Tibial nerve (tissue), 4 donors: ENCODE results near the gene B3GNT5. TPM values are rescaled to one million over a fixed set of nuclear protein-coding genes. Genes with fewer than 3 reads are reported as not detected.
A peak's percentile ranks its signal among the peaks of the same experiment; 100 is the strongest.

Experiments
- DNase-seq, 2 donors: peaks; one replicate each; pipeline ENCODE4 v3.0.0-alpha.2; 2019; ENCODE audit warnings: low spot score in 2 of 2
- H3K27ac ChIP-seq, 4 donors: fragments of 200-600 bp; sonication (generic) in 3 of 4; one replicate each; pipeline ENCODE4 v1.5.1; 2017 to 2019; ENCODE audit warnings: mild to moderate bottlenecking in 1 of 4
- H3K27me3 ChIP-seq, 2 donors: fragments of 200-600 bp; sonication (generic) in 1 of 2; one replicate each; pipeline versions ENCODE4 v1.5.1 to v1.6.0; 2017 to 2019
- H3K36me3 ChIP-seq, 3 donors: fragments of 200-600 bp; sonication (generic); one replicate each; pipeline ENCODE4 v1.5.1; 2018 to 2019
- H3K4me1 ChIP-seq, 4 donors: fragments of 200-600 bp; sonication (generic) in 3 of 4; one replicate each; pipeline ENCODE4 v1.5.1; 2017 to 2019
- H3K4me3 ChIP-seq, 4 donors: fragments of 200-600 bp; sonication (generic) in 3 of 4; one replicate each; pipeline ENCODE4 v1.5.1; 2017 to 2019; ENCODE audit warnings: mild to moderate bottlenecking in 1 of 4, moderate library complexity in 1 of 4
- H3K9me3 ChIP-seq, 4 donors: fragments of 200-600 bp; sonication (generic) in 3 of 4; one replicate each; pipeline ENCODE4 v1.5.1; 2017 to 2019
- EP300 ChIP-seq, 2 donors: sonication (generic); formaldehyde crosslinking; IDR thresholded peaks; one replicate each; pipeline ENCODE4 v1.6.1; 2017; ENCODE audit warnings: antibody characterized with exemption in 2 of 2, mild to moderate bottlenecking in 1 of 2
- POLR2A ChIP-seq, 2 donors: fragments of 450-650 bp; IDR thresholded peaks; one replicate each; pipeline ENCODE4 v1.6.1; 2017; ENCODE audit warnings: antibody characterized with exemption in 2 of 2, mild to moderate bottlenecking in 2 of 2, moderate library complexity in 2 of 2
- WGBS, 2 donors: methylation state at CpG; one replicate each; pipeline ENCODE4 v1.1.5; 2018; 5-methylcytosine and 5-hydroxymethylcytosine counted together
- total RNA-seq, 4 donors: library from RNA; depleted of rRNA; stranded (reverse); fragments of >200 nt; gene quantifications; one replicate each; pipeline ENCODE4 v1.1.0, GENCODE V29; 2016
- TF ChIP-seq, protein P1 (sequence below), 5 experiments: fragments of 200-600 bp in 3 of 5; fragments of 450-650 bp in 2 of 5; sonication (generic) in 3 of 5; IDR thresholded peaks; one replicate each; pipeline ENCODE4 v1.5.1; 2016 to 2019; ENCODE audit warnings: antibody characterized with exemption in 5 of 5, mild to moderate bottlenecking in 3 of 5, moderate library complexity in 2 of 5

Gene B3GNT5
- total RNA-seq, 4 donors from 2014 or later, result 7.1 to 10.7 (median 9.2) TPM

GRCh38 chr3:183291497-183292031 lies 38.5 kb downstream of the B3GNT5 start:
- 44 to 53% methylated on average over 4 of the region's 4 CpGs for WGBS, 2 donors

GRCh38 chr3:183293966-183294365 lies 40.9 kb downstream of the B3GNT5 start:
- 87 to 95% methylated on average over 2 of the region's 2 CpGs for WGBS, 2 donors
- H3K36me3 ChIP-seq, result no peaks in the 10 kb centered on the region
- peaks cover 0 to 3% (median 1%) of the 10 kb centered on the region in 4 donors for H3K4me1 ChIP-seq
- DNase-seq, result no peak
- H3K27ac ChIP-seq, result no peak overlapping the region
- TF ChIP-seq POLR2A (IDR thresholded peaks at IDR 0.05), result no peak
- TF ChIP-seq, protein P1, sequence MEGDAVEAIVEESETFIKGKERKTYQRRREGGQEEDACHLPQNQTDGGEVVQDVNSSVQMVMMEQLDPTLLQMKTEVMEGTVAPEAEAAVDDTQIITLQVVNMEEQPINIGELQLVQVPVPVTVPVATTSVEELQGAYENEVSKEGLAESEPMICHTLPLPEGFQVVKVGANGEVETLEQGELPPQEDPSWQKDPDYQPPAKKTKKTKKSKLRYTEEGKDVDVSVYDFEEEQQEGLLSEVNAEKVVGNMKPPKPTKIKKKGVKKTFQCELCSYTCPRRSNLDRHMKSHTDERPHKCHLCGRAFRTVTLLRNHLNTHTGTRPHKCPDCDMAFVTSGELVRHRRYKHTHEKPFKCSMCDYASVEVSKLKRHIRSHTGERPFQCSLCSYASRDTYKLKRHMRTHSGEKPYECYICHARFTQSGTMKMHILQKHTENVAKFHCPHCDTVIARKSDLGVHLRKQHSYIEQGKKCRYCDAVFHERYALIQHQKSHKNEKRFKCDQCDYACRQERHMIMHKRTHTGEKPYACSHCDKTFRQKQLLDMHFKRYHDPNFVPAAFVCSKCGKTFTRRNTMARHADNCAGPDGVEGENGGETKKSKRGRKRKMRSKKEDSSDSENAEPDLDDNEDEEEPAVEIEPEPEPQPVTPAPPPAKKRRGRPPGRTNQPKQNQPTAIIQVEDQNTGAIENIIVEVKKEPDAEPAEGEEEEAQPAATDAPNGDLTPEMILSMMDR (IDR thresholded peaks at IDR 0.05), result no peak
- no peak for TF ChIP-seq EP300 (IDR thresholded peaks at IDR 0.05)
- no peak overlapping the region for H3K4me3 ChIP-seq
- H3K9me3 ChIP-seq, result no peaks in the 10 kb centered on the region
- H3K27me3 ChIP-seq, result no peaks in the 10 kb centered on the region

More at GRCh38 chr3:183291497-183292031, 38.5 kb downstream of the B3GNT5 start:
- Histone ChIP-seq H3K4me3 (no peak overlapping the region), H3K27ac (no peak overlapping the region), H3K27me3 (no peaks in the 10 kb centered on the region), H3K36me3 (no peaks in the 10 kb centered on the region), H3K9me3 (no peaks in the 10 kb centered on the region), H3K4me1 (no peaks in the 10 kb centered on the region)
- no peak for TF ChIP-seq POLR2A (IDR thresholded peaks at IDR 0.05)
- TF ChIP-seq, protein P1 (IDR thresholded peaks at IDR 0.05), result no peak
- TF ChIP-seq EP300 (IDR thresholded peaks at IDR 0.05), result no peak
- DNase-seq, result no peak

GRCh38 chr3:183295211-183295610 lies 42.2 kb downstream of the B3GNT5 start:
- TF ChIP-seq, protein P1 (IDR thresholded peaks at IDR 0.05), result no peak
- TF ChIP-seq POLR2A (IDR thresholded peaks at IDR 0.05), result no peak
- no peak for TF ChIP-seq EP300 (IDR thresholded peaks at IDR 0.05)
- H3K27ac ChIP-seq, result no peak overlapping the region
- H3K4me3 ChIP-seq, result no peak overlapping the region
- WGBS, 2 donors, result 39 to 52% methylated on average over 3 of the region's 3 CpGs
- H3K9me3 ChIP-seq, result no peaks in the 10 kb centered on the region
- H3K27me3 ChIP-seq, result no peaks in the 10 kb centered on the region
- peaks cover 0 to 4% (median 2%) of the 10 kb centered on the region in 4 donors for H3K4me1 ChIP-seq
- peak in 1 of 2 donors; percentile 63 for DNase-seq
- no peaks in the 10 kb centered on the region for H3K36me3 ChIP-seq

GRCh38 chr3:183296944-183297343 lies 43.9 kb downstream of the B3GNT5 start:
- Histone ChIP-seq H3K36me3 (no peaks in the 10 kb centered on the region), H3K4me1 (peaks cover 0 to 4% (median 2%) of the 10 kb centered on the region in 4 donors), H3K27me3 (no peaks in the 10 kb centered on the region), H3K9me3 (no peaks in the 10 kb centered on the region), H3K4me3 (no peak overlapping the region), H3K27ac (no peak overlapping the region)
- 93 to 95% methylated on average over 12 of the region's 12 CpGs for WGBS, 2 donors
- TF ChIP-seq POLR2A (IDR thresholded peaks at IDR 0.05) (no peak), EP300 (IDR thresholded peaks at IDR 0.05) (no peak)
- TF ChIP-seq, protein P1 (IDR thresholded peaks at IDR 0.05), result no peak
- no peak for DNase-seq

DNA sequence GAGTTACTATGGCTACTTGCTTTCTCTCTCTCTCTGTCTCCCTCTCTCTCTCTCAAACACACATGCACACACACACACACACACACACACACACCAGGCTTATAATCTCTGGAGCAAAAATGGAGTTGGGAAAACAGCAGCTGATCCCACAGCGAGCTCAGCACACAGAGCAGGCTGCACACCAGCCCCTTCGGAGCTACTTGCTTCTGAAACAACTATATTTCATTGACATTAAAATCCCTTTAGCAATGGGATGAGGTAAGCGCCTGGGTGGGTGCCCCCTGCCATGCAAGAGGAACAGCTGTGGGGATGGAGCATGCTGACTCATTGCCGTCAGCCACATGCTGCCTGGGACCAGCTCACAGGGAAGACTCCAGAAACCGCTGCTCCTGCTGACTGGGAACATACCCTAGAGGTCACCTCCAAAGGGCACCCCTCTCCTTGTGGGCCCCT lies 45.7 kb downstream of the B3GNT5 start:
- no peak overlapping the region for H3K4me3 ChIP-seq
- H3K36me3 ChIP-seq, result no peaks in the 10 kb centered on the region
- H3K27me3 ChIP-seq, result no peaks in the 10 kb centered on the region
- peak; percentile 23 to 24 for DNase-seq
- 28 to 33% methylated on average over 3 to 5 of the region's 5 CpGs for WGBS, 2 donors
- peak overlapping the region in 1 of 4 donors; percentile 43 for H3K27ac ChIP-seq
- peaks cover 0 to 4% (median 2%) of the 10 kb centered on the region in 4 donors for H3K4me1 ChIP-seq
- no peaks in the 10 kb centered on the region for H3K9me3 ChIP-seq
- TF ChIP-seq, protein P1 (IDR thresholded peaks at IDR 0.05), result no peak
- no peak for TF ChIP-seq EP300 (IDR thresholded peaks at IDR 0.05)
- no peak for TF ChIP-seq POLR2A (IDR thresholded peaks at IDR 0.05)
